NCI-H187 treated with DMSO at 0.1 percent for 48 hours (cell line): Measurements from ENCODE around the gene LAMA5.
A peak's percentile ranks its signal among the peaks of the same experiment; 100 is the strongest.
"Not testable (repeated sequence)": the region's sequence is repeated elsewhere in the genome, so short reads cannot be mapped to it uniquely, and the experiment has no call there.

Source experiments
- DNase-seq: peaks from one replicate; lab custom pipeline; 2025; lab: John Stamatoyannopoulos, UW

Gene LAMA5

DNA sequence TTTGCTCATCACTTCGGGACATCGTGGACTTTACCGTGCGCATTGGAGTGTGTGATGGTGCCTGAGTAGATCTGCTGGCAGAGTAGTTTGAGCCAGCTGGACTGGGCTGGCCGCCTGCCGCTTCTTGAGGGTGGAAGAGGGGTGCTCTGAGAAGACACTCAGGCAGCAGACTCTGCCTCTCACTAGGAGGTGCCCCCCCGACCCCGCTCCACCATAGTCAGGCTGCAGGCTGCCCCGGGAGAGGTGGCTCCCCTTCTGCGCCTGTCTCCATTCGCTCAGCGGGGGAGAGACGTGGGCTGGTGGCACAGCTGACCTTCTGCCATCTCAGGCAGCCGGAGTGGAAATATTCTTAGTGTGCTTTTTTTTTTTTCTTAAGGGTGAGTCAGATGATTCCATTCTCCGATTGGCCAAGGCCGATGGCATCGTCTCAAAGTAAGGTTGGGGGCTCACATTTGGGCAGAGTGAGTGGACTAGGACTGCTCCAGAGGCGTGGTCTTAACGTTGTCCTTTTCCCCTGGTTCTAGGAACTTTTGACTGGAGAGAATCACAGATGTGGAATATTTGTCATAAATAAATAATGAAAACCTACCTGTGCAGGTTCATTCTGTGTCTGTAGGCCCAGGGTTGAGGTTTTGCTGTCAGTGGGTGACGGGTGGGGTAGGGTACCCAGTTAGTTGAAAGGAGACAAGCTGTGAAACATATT is 21.0 kb upstream of the LAMA5 start:
- DNase-seq: no peak

DNA sequence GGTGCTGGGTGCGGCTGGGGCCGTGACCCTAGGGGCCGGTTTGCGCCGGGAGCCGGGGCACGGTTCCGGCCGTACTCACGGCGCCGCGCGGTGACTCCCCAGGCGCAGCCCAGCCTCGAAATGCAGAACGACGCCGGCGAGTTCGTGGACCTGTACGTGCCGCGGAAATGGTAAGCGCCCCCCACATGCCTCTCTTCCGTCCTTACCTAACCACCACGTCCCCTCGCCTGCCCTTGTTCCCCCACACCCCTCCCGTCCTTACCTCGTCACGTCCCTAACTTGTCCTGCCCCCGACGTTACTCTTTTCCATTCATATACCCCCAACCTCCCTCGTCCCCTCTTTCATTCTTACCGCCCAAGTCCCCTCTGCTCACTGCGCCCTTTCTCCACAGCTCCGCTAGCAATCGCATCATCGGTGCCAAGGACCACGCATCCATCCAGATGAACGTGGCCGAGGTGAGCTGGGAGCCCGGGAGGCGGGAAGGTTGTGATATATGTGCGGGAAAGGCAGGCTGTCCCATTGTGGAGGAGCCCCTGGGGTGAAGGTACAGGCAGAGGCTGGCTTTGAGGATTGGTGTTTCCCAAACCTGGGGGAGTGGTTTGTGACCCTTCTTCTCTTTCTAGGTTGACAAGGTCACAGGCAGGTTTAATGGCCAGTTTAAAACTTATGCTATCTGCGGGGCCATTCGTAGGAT is 20.3 kb upstream of the LAMA5 start:
- no peak for DNase-seq

DNA sequence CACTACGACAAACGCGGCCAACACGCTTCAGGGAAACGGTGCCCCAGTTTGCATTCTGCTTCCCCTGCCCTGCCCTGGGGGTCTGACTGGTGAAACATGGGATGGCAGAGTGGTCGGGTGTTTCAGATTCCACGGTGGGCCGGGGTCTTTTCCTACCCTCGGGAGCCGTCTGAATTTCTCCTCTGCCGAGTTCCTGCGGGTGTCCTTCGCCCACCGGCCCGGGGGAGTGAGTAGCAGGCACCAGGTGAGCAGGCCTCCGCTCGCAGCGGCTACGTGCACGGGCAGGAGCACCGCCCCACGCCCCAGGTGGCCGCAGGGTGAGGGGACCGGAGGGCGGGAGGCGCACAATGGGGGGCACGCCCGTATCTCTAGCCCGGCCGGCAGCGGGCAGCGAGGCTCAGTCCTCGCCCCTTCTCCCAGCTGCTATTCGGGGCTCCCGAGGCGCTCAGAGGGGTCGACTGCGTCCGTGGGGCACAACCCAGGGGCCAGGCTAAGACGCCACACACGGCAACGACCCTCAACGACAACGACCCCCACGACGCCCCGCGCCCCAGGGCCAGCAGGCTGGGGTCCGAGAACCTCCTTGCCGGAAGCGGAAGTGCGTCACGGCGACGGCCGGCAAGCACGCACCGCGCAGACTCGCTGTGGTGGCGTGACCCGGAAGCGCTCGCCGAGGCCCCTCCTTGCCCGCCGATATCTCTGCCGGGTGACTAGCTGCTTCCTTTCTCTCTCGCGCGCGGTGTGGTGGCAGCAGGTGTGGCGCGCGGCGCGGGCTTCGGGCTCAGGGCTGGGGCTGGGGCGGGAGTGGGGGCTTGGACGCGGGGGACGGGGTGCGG is 19.5 kb upstream of the LAMA5 start, which contains the start of gene RPS21:
Gene RPS21, plus strand, starts transcription at position 721 of the 836 bp plus-strand sequence. CDS start 236 bp downstream, outside the sequence.
- peak; percentile 75 for DNase-seq

DNA sequence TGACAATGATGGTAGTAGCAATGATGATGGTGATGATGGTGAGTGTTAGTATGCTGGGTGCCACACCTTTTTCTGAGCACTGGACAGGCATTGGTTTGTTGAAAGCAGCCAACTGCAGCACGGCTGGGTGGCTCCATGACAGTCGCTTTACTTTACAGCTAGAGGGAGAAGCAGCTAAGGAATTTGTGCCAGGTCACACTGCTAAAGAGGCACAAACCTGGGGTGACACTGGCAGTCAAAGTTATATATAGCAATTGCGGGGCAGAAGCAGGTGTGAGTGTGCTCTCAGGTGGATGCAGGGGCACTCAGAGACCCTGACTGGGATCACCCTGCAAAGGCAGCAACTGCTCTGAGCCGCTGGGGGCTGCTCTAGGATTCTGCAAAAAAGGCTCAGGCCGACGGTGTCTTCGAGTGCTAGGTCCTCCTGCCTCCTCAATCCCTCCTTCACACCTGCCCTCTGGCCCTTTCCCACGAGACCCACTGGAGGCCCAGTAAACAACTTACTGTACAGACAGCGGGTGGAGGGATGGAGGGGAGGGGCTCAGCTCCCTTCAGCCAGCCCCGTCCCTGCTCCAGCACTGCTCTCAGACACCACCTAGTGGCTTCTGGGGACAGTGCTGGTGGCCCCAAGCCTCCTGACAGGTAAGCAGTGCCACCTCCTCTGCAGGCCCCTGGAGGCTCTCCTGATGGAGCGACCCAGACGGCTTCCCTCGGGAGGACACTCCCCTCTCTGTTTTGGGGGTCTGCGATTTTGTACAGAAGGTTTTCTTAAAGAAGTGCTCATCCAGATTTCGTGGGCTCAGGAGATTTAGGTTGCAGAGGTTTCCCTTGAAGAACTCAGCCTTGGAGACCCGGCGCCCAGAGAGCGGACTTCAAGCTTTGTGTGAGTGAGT is 15.4 kb upstream of the LAMA5 start:
- peak; percentile 32 for DNase-seq

DNA sequence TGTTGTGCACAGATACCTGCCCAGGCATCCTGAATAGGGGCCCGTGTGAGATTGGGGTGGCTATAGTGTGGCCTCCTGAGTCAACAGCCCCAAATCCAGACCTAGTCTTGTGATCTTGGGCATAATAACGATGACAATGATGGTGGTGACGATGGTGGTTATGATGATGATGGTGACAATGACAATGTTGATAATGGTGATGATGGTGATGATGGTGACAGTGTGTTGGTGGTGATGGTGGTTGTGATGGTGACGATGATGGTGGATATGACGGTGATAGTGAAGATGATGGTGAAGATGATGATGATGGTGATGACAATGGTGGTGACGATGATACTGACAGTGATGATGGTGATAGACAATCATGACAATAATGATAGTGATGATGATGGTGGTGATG is 14.7 kb upstream of the LAMA5 start:
- DNase-seq: no peak

DNA sequence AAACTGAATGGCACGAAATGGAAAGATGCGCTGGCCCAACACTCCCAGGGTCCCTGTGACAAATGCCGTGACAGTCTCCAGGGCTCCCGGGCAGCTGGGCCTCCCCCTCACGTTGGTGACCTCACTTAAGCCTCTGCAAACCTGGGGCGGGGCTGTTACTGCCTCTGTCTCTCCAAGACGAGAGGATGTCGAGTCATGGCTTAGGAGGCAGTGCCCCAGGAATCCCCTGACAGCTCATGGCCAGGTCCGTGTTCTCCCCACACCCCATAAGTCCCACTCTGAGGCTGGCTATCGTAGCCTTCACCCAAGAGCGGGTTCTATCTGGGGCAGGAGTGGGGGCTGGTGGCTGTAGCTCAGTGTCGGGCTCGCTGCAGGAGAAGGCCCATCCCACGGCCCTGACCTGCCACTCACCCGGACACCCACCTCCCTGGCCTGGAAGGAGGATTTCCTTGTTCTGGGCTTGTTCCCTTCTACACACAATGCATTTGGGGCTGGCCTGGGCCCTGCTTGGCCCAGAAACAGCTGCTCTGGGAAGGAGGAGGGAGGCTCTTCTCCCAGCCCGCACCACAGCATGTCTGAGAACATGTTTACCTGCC is 14.2 kb upstream of the LAMA5 start:
- DNase-seq: no peak

DNA sequence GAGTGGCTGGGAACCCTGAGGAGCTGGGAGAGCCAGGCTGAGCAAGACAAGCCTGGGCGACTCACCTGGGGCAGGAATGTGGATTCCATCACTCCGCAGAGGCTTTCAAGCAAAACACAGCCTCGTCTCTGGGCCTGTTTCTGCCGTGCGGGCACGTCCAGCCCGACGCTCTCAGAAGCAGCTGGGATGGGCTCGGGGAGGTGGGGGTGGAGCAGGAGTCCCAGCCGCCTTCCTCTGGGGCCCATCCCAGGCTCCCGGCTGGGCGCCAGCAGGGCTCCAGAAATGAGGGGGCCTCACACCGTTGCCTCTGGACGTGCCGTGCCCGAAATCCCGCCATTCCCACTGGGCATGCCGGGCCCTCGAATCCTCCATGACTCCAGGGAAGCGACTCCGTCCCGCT is 11.1 kb upstream of the LAMA5 start:
- DNase-seq: no peak

- DNase-seq: no peak
These were observed 10.6 kb upstream of the LAMA5 start for GRCh38 chr20:62377615-62378178.

DNA sequence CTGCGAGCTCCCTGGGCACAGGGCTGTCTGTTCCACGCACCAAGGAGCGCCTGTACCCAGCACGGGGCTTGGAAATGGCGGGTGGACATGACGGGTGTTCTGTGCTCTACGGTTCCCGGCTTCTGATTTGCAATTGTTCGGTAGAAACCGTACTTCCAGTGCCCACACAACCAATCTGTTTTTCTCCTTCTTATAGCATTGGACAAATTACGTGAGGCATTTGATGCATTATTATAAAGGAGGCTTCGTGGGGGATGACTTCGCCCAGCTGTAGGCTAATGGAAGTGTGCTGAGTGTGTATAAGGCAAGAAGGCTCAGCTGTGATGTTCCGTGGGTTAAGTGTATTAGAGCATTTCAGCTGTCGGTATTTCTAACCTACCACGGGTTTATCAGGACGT is 10.0 kb upstream of the LAMA5 start:
- no peak for DNase-seq

GRCh38 chr20:62376112-62377063 is 9.3 kb upstream of the LAMA5 start:
- no peak for DNase-seq

GRCh38 chr20:62374331-62375152 is 7.4 kb upstream of the LAMA5 start:
- DNase-seq: no peak

DNA sequence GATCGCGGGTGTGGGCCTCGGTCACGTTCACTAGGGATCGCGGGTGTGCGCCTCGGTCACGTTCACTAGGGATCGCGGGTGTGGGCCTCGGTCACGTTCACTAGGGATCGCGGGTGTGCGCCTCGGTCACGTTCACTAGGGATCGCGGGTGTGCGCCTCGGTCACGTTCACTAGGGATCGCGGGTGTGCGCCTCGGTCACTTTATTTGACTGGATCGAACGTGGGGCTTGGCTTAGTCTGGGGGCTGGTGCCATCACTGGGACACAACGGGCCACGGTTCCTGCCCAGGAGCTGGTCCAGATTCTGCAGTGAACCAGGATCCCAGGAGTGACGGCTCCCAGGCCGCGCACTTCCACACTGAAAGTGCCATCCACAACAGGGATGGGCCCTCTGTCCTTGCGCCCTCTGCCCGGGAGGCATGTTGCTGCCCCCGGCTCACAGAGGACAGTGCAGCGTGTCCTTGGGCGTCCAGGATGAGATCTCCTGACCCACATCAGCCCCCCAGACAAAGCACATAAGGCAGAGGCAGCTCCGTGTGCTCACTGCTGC is 6.6 kb upstream of the LAMA5 start:
- DNase-seq: not testable (repeated sequence)

GRCh38 chr20:62372042-62372993 is 5.2 kb upstream of the LAMA5 start:
- DNase-seq: no peak

GRCh38 chr20:62371588-62372041 is 4.5 kb upstream of the LAMA5 start:
- no peak for DNase-seq

DNA sequence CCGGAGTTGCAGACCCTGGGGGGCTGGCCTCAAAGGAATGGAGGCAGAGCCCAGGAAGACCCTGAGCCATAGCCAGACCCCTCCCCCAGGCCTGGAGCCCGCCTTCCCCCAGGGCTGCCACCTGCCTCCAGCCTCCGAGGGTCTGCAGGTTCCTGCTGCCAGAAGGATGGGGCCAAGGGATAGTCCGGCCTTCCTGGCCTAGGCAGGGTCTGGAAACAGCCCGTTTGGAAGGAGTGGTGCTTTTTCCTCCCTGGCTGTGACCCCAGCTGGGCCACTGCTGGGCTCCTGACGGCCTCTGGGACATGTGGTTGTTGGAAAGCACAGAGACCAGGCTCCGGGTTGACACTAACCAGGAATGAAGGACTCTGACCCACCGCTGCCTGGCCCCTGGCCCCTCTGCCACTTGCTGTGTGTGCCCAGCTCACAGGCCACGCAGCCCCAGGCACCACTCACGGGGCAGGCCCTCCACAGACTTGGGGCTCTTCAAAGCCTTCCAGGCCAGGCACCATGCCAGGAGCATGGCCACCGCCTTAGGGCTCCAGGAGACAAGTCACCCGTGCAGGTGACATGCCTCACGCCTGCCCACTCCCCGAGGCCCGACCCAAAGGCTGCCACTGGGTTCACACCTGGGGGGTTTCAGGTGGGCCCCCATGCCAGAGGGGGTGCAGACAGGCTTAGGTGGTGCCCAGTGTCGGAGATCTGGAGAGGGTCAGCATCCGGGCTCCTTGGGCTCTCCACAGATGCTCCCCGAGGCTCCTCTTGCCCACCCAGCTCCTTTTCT is 3.9 kb upstream of the LAMA5 start:
- DNase-seq: no peak

DNA sequence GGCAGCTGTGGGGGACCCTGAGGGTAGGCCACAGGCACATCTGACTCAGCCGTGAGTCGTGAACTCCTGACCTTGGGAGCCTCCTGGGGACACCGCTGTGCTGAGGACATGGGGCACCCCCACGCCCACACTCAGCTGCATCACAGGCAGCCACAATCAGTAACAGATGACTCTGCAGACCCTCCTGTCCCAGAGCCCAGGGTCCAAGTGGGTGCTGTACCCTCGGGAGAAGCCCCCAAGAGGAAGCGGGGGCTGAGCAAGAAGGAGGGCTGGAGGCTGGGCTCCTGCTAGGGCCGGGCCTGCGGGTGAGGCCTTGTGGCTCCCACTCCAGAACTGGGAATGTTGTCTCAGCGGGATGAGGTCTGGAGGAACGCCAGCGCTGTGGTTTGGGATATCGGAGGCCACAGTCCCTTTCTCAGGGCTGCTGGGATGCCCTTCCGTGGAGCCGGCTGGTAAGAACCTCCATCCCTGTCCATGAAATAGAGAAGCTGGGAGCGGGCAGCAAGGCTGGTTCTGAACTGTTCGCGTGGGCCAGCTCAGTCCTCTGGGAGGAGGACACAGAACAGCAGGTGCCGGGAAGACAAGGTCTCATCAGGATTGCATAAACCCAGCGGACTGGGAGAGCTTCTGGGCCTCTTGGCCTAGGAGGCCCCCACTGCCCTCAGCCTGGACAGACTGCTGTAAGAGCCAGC is 3.1 kb upstream of the LAMA5 start:
- no peak for DNase-seq
